Fibroblast of mammary gland (primary cell): ENCODE measurements around the gene TSPAN14.

ENCODE experiments used
- DNase-seq: peaks from one replicate; pipeline ENCODE4 v3.0.0-alpha.2; 2010; ENCODE audit warnings: low read depth
- H3K4me3 ChIP-seq: 2 replicates; pipeline ENCODE4 v1.5.1; 2011; ENCODE audit warnings: low read depth, mild to moderate bottlenecking, low read length, moderate library complexity; ENCODE audit not compliant: control insufficient read depth
- CTCF ChIP-seq: conservative IDR thresholded peaks from 2 replicates; pipeline ENCODE4 v1.5.1; 2011; ENCODE audit warnings: low read depth, low read length, inconsistent platforms; ENCODE audit not compliant: control insufficient read depth, insufficient read depth

The TSPAN14 gene

GRCh38 chr10:80535671-80536360 lies 81.7 kb downstream of the TSPAN14 start:
- no peak overlapping the region for H3K4me3 ChIP-seq
- TF ChIP-seq CTCF = no peak
- no peak for DNase-seq

DNA sequence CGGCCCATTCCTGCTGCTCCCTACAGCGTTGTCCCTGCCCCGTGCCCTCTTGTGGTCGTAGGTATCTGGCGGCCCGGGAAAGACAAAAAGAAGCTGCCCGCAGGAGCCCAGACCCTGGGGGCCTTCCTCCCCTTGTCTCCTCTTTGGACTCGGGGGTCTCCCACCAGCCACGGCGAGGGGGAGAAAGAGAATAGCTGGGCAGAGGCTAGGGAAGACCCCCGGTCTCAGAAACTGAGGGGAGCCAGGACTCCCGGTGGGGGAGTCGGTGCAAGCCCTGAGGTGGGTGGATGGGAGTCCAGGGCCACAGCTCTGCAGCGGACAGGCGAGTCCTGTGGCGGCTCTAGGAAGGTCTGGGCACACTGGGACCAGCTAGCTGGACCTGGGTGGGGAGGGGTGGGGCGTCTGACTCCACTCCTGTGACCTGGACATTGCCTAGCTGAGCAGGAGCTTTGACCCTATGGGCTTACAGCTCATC lies 82.3 kb downstream of the TSPAN14 start:
- H3K4me3 ChIP-seq = no peak overlapping the region
- DNase-seq = no peak
- no peak for TF ChIP-seq CTCF

- H3K4me3 ChIP-seq = no peak overlapping the region
- no peak for DNase-seq
- no peak for TF ChIP-seq CTCF
Observed at GRCh38 chr10:80537086-80537735, 83.1 kb downstream of the TSPAN14 start.

- H3K4me3 ChIP-seq = no peak within 1 kb of the TSS
- no peak for TF ChIP-seq CTCF
- DNase-seq = no peak
Observed at GRCh38 chr10:80537736-80538480, 83.8 kb downstream of the TSPAN14 start, which contains the start of gene SH2D4B. Gene SH2D4B, plus strand, starts transcription at chr10:80537902. Its CDS starts 430 bp downstream, at chr10:80538332.

DNA sequence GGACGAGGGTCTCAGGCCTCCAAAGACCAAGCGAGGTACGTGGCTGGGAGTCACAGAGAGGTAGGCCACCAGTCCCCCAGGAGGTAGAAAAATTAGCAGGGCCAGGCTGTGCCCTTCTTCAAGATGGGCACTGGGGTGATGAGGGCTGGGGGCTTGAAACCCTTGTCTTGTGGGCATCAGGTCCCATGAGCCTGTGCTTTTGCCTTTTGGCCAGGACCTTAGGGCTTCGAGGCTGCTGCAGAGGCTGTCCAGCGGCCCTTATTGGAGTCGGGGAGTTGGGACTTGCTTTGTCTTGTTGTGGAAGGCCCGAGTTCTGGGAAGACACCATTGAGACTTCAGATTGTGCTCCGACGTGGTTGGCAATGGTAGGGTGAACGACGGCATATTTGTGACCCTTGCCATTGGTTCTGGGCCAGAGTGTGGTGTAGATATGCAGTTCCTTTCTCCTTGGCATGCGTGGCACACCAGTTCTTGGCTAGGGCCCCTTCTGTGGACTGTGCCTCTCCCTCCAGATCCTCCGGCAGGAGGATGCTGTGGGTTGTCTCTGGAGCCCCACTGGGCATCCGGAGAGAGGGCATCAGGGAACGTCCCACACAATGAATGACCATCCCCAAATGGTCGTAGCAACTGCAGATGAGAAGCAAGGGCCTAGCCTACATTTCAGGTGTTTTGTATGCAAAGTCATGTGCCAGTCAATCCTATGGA lies 84.5 kb downstream of the TSPAN14 start:
- no peak for TF ChIP-seq CTCF

GRCh38 chr10:80539421-80540031 lies 85.4 kb downstream of the TSPAN14 start:
- TF ChIP-seq CTCF = no peak
- no peak for DNase-seq
- no peak overlapping the region for H3K4me3 ChIP-seq

More for the DNA sequence above, 84.5 kb downstream of the TSPAN14 start:
- no peak for DNase-seq
- H3K4me3 ChIP-seq = no peak overlapping the region
